H9 (cell line): Measurements from ENCODE around the gene CYP2J2. TPM values are rescaled to one million over a fixed set of nuclear protein-coding genes. Genes with fewer than 3 reads are reported as not detected.

Experiments used
- DNase-seq: peaks from one replicate; pipeline ENCODE4 v3.0.0-alpha.2; 2017
- H2AFZ ChIP-seq: one replicate; pipeline ENCODE4 v1.6.1; 2013; ENCODE audit warnings: mild to moderate bottlenecking, low read length, control low read depth, moderate library complexity
- H2AK5ac ChIP-seq: 2 replicates; pipeline ENCODE4 v1.6.1; 2013; ENCODE audit warnings: low read length, control low read depth, mixed read lengths; ENCODE audit not compliant: insufficient read length
- H2BK120ac ChIP-seq: one replicate; pipeline ENCODE4 v1.6.1; 2013; ENCODE audit warnings: low read depth, mild to moderate bottlenecking, low read length, control low read depth, inconsistent platforms; ENCODE audit not compliant: poor library complexity, severe bottlenecking
- H2BK12ac ChIP-seq: 2 replicates; pipeline ENCODE4 v1.6.1; 2013; ENCODE audit warnings: low read length, control low read depth, mixed read lengths, low read depth; ENCODE audit not compliant: insufficient read length
- H2BK15ac ChIP-seq: 2 replicates; pipeline ENCODE4 v1.6.1; 2013; ENCODE audit warnings: low read depth, low read length, control low read depth
- H2BK20ac ChIP-seq: one replicate; pipeline ENCODE4 v1.6.1; 2013; ENCODE audit warnings: low read depth, mild to moderate bottlenecking, low read length, control low read depth, inconsistent platforms; ENCODE audit not compliant: poor library complexity, severe bottlenecking
- H2BK5ac ChIP-seq: 2 replicates; pipeline ENCODE4 v1.6.1; 2013; ENCODE audit warnings: low read length, control low read depth, mixed read lengths; ENCODE audit not compliant: insufficient read length
- H3K14ac ChIP-seq: 2 replicates; pipeline ENCODE4 v1.6.1; 2013; ENCODE audit warnings: low read length, control low read depth; ENCODE audit not compliant: insufficient read depth
- H3K18ac ChIP-seq: 2 replicates; pipeline ENCODE4 v1.6.1; 2013; ENCODE audit warnings: low read depth, mild to moderate bottlenecking, mixed read lengths, low read length, control low read depth; ENCODE audit not compliant: insufficient read length
- H3K23ac ChIP-seq: 2 replicates; pipeline ENCODE4 v1.6.1; 2013; ENCODE audit warnings: low read length, control low read depth, mixed read lengths, low read depth; ENCODE audit not compliant: insufficient read length
- H3K23me2 ChIP-seq: 2 replicates; pipeline ENCODE4 v1.6.1; 2013; ENCODE audit warnings: low read depth, mild to moderate bottlenecking, mixed read lengths, low read length, control low read depth; ENCODE audit not compliant: insufficient read length, poor library complexity, severe bottlenecking
- H3K27ac ChIP-seq: 2 replicates; pipeline ENCODE4 v1.5.1; 2013; ENCODE audit warnings: low read length, control low read depth, mixed read lengths, low read depth; ENCODE audit not compliant: insufficient read length
- H3K27me3 ChIP-seq: 2 replicates; pipeline ENCODE4 v1.6.1; 2013; ENCODE audit warnings: low read length, control low read depth, inconsistent platforms; ENCODE audit not compliant: insufficient read depth
- H3K4ac ChIP-seq: 2 replicates; pipeline ENCODE4 v1.6.1; 2013; ENCODE audit warnings: low read depth, mild to moderate bottlenecking, control low read depth, inconsistent platforms, low read length, moderate library complexity
- H3K4me1 ChIP-seq: 2 replicates; pipeline ENCODE4 v1.6.1; 2013; ENCODE audit warnings: low read length, control low read depth, inconsistent platforms; ENCODE audit not compliant: insufficient read depth
- H3K4me2 ChIP-seq: 2 replicates; pipeline ENCODE4 v1.6.1; 2013; ENCODE audit warnings: low read length, control low read depth, mixed read lengths; ENCODE audit not compliant: insufficient read length, insufficient read depth
- H3K56ac ChIP-seq: 2 replicates; pipeline ENCODE4 v1.6.1; 2013; ENCODE audit warnings: low read depth, mild to moderate bottlenecking, mixed read lengths, low read length, control low read depth; ENCODE audit not compliant: insufficient read length
- H3K79me1 ChIP-seq: 2 replicates; pipeline ENCODE4 v1.6.1; 2013; ENCODE audit warnings: low read depth, mild to moderate bottlenecking, moderate library complexity, low read length, control low read depth, inconsistent platforms; ENCODE audit not compliant: insufficient read depth, poor library complexity, severe bottlenecking
- H3K79me2 ChIP-seq: 2 replicates; pipeline ENCODE4 v1.6.1; 2013; ENCODE audit warnings: low read length, control low read depth, inconsistent platforms; ENCODE audit not compliant: insufficient read depth
- H3K9ac ChIP-seq: 2 replicates; pipeline ENCODE4 v1.6.1; 2013; ENCODE audit warnings: low read length, control low read depth, mixed read lengths; ENCODE audit not compliant: insufficient read length; ENCODE audit errors: extremely low read depth
- H3K9me3 ChIP-seq: one replicate; pipeline ENCODE4 v1.6.1; 2013; ENCODE audit warnings: low read depth, low read length, inconsistent platforms; ENCODE audit not compliant: control insufficient read depth
- H3T11ph ChIP-seq: one replicate; pipeline ENCODE4 v1.6.1; 2013; ENCODE audit warnings: mild to moderate bottlenecking, low read length, control low read depth, inconsistent platforms
- H4K20me1 ChIP-seq: one replicate; pipeline ENCODE4 v1.6.1; 2013; ENCODE audit not compliant: control insufficient read depth, insufficient read length, insufficient read depth
- H4K5ac ChIP-seq: 2 replicates; pipeline ENCODE4 v1.6.1; 2013; ENCODE audit warnings: low read depth, mild to moderate bottlenecking, mixed read lengths, low read length, control low read depth; ENCODE audit not compliant: insufficient read length
- H4K8ac ChIP-seq: replicated peaks from 2 replicates; pipeline ENCODE4 v1.6.1; 2013; ENCODE audit warnings: low read length, control low read depth, mixed read lengths, low read depth; ENCODE audit not compliant: insufficient read length
- H4K91ac ChIP-seq: 2 replicates; pipeline ENCODE4 v1.6.1; 2013; ENCODE audit warnings: low read depth, mild to moderate bottlenecking, moderate library complexity, mixed read lengths, low read length, control low read depth; ENCODE audit not compliant: insufficient read length
- H3K27ac Mint-ChIP-seq, 3 experiments: 2 replicates in 2 of 3; 3 replicates in 1 of 3; pipeline ENCODE4 v1.8.0; 2020 to 2021; ENCODE audit warnings: mixed read lengths in 3 of 3, mild to moderate bottlenecking in 1 of 3, moderate library complexity in 1 of 3
- H3K27me3 Mint-ChIP-seq: 2 replicates; pipeline ENCODE4 v1.8.0; 2021; ENCODE audit warnings: low read depth, mild to moderate bottlenecking, moderate library complexity, mixed read lengths
- H3K36me3 Mint-ChIP-seq, 3 experiments: 2 replicates in 2 of 3; 3 replicates in 1 of 3; pipeline ENCODE4 v1.8.0; 2020 to 2021; ENCODE audit warnings: low read depth in 3 of 3, mixed read lengths in 3 of 3; ENCODE audit not compliant: insufficient read depth in 1 of 3
- H3K4me1 Mint-ChIP-seq, 2 experiments: 2 replicates each; pipeline ENCODE4 v1.8.0; 2020; ENCODE audit warnings: mixed read lengths in 2 of 2
- H3K4me3 Mint-ChIP-seq, 2 experiments: 2 replicates in 1 of 2; 3 replicates in 1 of 2; pipeline ENCODE4 v1.8.0; 2020 to 2021; ENCODE audit warnings: mild to moderate bottlenecking in 2 of 2, mixed read lengths in 2 of 2, moderate library complexity in 1 of 2
- H3K9me3 Mint-ChIP-seq, 2 experiments: 2 replicates in 1 of 2; 3 replicates in 1 of 2; pipeline ENCODE4 v1.8.0; 2020; ENCODE audit warnings: mild to moderate bottlenecking in 2 of 2, mixed read lengths in 2 of 2, moderate library complexity in 1 of 2
- CTCF ChIP-seq: fragments of 200-600 bp; sonication (generic); conservative IDR thresholded peaks from 3 replicates; pipeline ENCODE4 v1.8.0; 2021; ENCODE audit warnings: antibody characterized with exemption, mild to moderate bottlenecking
- WGBS: extraction: QIAGEN DNeasy Blood & Tissue Kit; methylation state at CpG from one replicate; pipeline ENCODE4 v1.1.7; 2013; ENCODE audit warnings: missing lambda C conversion rate, low lambda C conversion rate, mixed read lengths; ENCODE audit not compliant: insufficient read length; ENCODE audit errors: extremely low coverage; 5-methylcytosine and 5-hydroxymethylcytosine counted together
- total RNA-seq: library from RNA; stranded (reverse); gene quantifications from 2 replicates; pipeline ENCODE4 v1.2.1, GENCODE V29; 2021

CYP2J2 gene
- total RNA-seq, 1 experiment from 2014 or later = 0.57 TPM

DNA sequence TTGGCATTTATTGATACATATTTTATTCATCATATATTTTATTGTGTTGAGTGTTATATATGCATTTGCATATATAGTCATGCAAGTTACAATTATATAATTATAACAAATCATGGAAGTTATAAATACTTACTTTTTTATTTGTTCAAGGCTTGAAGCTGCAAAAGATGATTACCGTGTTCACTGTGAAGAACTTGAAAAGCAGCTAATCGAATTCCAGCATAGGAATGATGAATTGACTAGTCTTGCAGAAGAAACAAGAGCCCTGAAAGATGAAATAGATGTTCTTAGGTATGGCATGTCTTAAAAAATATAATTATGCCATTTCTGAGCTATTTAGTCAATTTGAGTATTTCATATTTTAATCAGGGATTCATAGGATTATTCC lies 79.7 kb downstream of the CYP2J2 start:
- DNase-seq = no peak
- Histone ChIP-seq H3K79me1 (no peaks in the 10 kb centered on the region), H3K27ac (no peak overlapping the region)

More for the DNA sequence above, 79.7 kb downstream of the CYP2J2 start:
- H2BK20ac ChIP-seq = no peak overlapping the region
- no peak overlapping the region for H2AFZ ChIP-seq
- Mint-ChIP-seq H3K4me3 (no peak overlapping the region), H3K9me3 (no peaks in the 10 kb centered on the region), H3K4me1 (0 out of 4 replicates have a peak, but pooled peaks cover 0 to 2% of the 10 kb centered on the region in 2 experiments), H3K27me3 (no peaks in the 10 kb centered on the region), H3K36me3 (peaks cover 16 to 48% (median 36%) of the 10 kb centered on the region in 3 experiments; a peak in 6 of 7 replicates), H3K27ac (no peak overlapping the region)
- H2AK5ac ChIP-seq = no peak overlapping the region
- H3K9me3 ChIP-seq = no peaks in the 10 kb centered on the region
- H4K91ac ChIP-seq = no peak overlapping the region
- H3T11ph ChIP-seq = no peak overlapping the region
- no peaks in the 10 kb centered on the region for H3K23me2 ChIP-seq
- H3K4me2 ChIP-seq = no peak overlapping the region
- no peak overlapping the region for H3K9ac ChIP-seq
- no peaks in the 10 kb centered on the region for H4K20me1 ChIP-seq
- no peak overlapping the region for H2BK5ac ChIP-seq
- no peak overlapping the region for H3K4ac ChIP-seq
- H2BK120ac ChIP-seq = no peak overlapping the region
- H3K14ac ChIP-seq = no peak overlapping the region
- H3K23ac ChIP-seq = no peak overlapping the region
- no peak overlapping the region for H4K8ac ChIP-seq
- H4K5ac ChIP-seq = no peak overlapping the region
- no CpG with 5 or more reads among the region's 2 CpGs for WGBS
- no peak overlapping the region for H3K56ac ChIP-seq
- H3K4me1 ChIP-seq = no peaks in the 10 kb centered on the region
- H3K18ac ChIP-seq = no peak overlapping the region
- no peak for TF ChIP-seq CTCF
- no peaks in the 10 kb centered on the region for H3K79me2 ChIP-seq
- no peak overlapping the region for H2BK15ac ChIP-seq
- H3K27me3 ChIP-seq = no peaks in the 10 kb centered on the region
- H2BK12ac ChIP-seq = no peak overlapping the region
